ENCODE results near the gene TERB2.
"Not testable (repeated sequence)": the region's sequence is repeated elsewhere in the genome, so short reads cannot be mapped to it uniquely, and the experiment has no call there.

TERB2 gene, protein sequence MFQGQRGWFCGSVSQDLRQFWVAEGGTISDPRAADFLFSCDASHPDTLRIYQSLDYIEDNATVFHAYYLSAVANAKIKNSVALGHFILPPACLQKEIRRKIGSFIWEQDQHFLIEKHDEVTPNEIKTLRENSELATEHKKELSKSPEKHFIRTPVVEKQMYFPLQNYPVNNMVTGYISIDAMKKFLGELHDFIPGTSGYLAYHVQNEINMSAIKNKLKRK

DNA sequence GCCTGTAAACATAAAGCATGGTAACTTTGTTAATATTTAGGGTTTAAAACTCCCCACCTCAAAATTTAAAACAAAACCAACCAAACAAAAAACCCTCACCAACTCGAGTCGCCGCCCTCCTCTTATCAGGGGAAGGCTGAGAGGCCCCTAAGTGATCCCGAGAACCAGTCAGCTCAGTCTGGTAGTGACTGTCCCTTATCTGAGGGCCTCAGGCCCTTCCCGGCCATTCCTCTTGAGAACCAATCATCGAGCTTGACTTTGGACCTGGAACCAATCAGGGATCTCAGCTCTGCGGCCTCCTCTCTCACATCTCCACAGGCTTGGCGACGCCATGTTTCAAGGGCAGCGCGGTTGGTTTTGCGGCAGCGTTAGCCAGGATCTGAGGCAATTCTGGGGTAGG, at the start of gene TERB2:
TSS of gene TERB2 (plus strand) at position 300 of the 400 bp plus-strand sequence. CDS start at position 332, 32 bp downstream.
- in situ Hi-C loops (cut with MboI; ENCODE audit: low sequenced_read_pairs) = no loop called here

DNA sequence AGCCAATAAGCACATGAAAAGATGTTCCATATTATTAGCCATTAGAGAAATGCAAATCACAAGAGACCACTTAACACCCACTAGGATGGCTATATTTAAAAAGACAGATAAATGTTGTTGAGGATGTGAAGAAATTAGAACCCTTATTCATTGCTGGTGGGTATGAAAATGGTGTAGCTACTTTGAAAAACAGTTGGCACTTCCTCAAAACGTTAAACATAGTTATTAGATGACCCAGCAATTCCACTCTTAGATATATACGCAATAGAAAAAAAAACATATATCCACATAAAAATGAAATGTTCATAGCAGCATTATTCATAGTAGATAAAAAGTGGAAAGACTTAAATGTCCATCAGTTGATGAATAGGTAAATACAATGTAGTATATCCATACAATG, 47.1 kb upstream of the TERB2 start:
- in situ Hi-C loops (cut with MboI; ENCODE audit: low sequenced_read_pairs) = no loop called here

DNA sequence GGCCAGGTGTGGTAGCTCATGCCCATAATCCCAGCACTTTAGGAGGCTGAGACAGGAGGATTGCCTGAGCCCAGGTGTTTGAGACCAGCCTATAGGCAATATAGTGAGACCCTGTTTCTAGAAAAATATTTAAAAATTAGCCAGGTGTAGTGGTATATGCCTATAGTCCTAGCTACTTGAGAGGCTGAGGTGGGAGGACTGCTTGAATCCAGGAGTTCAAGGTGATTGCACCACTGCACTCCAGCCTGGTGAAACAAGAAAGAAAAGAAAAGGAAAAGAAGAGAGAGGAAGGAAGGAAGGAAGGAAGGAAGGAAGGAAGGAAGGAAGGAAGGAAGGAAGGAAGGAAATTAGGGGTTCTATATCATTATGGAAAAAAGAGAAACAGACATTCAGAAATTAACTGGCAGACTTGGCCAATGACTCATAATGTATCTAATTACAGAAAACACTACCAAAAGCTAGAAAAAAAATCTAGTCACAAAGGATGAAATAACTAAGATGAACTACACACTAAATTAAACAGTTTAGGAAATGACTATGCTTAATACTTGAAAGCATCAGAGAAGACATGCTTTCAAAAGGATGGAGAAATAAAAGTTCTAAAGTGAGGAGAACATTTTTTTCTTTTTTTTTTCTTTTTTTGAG, 45.4 kb upstream of the TERB2 start:
- in situ Hi-C loops (cut with MboI; ENCODE audit: low sequenced_read_pairs) = no loop called here

DNA sequence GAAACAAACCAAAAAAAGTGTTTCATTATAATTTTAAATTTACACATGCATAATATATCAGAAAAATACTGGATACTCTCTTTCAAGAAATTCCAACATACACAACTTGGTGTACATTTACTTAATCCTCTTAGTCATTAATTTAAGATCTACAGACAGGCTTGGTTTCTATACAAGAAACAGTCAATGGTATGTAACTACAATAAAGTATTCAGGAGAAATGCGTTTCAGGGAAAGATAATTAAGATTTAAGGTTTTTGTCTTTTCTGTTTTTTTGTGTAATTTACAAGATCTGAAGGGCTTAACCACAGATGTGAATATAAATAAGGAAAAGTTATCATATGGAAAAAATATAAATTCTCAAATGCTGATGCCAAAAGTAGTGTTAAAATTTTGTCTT, 44.3 kb upstream of the TERB2 start:
- in situ Hi-C loops (cut with MboI; ENCODE audit: low sequenced_read_pairs) = not testable (repeated sequence)

DNA sequence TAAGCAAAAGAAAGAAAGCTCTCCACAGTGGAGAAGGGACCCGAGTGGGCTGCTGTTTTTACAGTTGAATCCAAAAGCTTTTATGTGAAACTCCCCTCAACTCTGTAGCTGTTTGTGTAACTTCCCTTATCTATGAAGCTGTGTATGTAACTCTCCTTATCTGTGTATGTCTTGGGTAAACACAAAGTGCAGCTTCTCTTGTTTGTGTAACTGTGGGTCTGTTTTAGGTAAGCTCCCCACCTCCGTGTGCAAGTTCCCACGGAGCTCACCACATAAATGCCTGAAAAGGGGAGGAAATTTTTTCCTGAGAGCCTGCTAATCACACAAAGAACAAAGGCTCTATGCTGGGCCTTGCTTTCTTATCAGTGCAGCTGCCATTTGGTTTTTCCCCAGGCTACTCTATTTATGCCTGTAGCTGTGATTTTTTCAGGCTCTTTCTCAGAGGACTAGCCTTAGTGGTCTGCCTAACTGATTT, 43.5 kb upstream of the TERB2 start:
- in situ Hi-C loops (cut with MboI; ENCODE audit: low sequenced_read_pairs) = not testable (repeated sequence)

DNA sequence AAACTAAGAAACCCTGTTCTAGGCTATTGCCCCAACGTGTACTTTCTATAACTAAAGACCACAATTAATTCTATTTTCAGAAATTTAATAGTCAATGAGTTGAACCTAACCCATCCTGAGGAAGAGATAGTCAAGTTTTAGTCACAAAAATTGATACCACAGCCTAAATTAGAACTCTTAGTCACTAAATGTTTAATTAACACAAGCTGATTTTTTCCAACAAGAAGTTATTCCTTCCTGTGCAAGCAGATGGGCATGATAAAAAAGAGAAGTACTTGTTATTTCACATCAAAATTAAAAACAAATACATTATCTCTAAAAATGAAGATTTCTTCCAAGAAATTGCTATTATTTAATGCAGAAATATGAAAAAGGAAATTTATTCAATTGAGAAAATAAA, 38.4 kb upstream of the TERB2 start:
- in situ Hi-C loops (cut with MboI; ENCODE audit: low sequenced_read_pairs) = no loop called here

DNA sequence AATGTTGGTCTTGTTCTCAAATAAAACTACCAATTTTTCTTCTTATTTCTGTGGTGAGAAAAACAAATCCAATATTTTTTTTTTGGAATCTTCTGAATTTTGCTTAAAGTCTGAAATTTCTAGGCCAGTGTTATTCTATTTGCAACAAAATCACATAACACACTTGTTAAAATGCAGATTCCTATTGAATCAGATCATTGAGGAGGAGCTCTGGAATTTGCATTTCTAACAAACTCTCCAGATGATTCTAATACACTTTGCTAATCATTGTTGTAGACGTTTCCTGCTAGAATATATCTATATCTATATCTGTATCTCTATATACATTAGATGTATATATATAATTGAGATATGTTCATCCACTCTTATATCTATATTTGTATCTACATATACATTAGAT, 27.8 kb upstream of the TERB2 start:
- in situ Hi-C loops (cut with MboI; ENCODE audit: low sequenced_read_pairs) = not testable (repeated sequence)

DNA sequence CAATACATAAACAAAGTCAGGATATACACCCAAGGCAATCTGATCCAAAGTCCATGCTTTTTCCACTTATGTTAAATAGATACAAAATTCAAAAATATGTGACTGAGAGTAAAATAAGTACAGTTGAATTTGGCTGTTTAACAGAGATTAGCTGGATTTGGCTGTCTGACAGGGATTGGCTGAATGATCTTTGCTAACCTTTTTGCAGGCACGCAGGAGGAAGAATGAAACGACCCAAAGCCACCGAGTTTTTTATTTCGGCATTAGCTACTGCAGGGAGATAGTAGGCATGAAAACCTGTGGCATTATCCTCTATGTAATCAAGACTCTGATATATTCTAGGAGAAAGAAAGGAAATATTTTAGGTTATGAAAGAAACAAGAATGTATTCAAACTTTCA, 26.2 kb upstream of the TERB2 start:
- in situ Hi-C loops (cut with MboI; ENCODE audit: low sequenced_read_pairs) = not testable (repeated sequence)

DNA sequence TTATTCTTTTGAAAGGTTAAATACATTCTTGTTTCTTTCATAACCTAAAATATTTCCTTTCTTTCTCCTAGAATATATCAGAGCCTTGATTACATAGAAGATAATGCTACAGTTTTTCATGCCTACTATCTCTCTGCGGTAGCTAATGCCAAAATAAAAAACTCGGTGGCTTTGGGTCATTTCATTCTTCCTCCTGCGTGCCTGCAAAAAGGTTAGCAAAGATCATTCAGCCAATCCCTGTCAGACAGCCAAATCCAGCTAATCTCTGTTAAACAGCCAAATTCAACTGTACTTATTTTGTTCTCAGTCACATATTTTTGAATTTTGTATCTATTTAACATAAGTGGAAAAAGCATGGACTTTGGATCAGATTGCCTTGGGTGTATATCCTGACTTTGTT, 1.8 kb downstream of the TERB2 start:
- in situ Hi-C loops (cut with MboI; ENCODE audit: low sequenced_read_pairs) = not testable (repeated sequence)

DNA sequence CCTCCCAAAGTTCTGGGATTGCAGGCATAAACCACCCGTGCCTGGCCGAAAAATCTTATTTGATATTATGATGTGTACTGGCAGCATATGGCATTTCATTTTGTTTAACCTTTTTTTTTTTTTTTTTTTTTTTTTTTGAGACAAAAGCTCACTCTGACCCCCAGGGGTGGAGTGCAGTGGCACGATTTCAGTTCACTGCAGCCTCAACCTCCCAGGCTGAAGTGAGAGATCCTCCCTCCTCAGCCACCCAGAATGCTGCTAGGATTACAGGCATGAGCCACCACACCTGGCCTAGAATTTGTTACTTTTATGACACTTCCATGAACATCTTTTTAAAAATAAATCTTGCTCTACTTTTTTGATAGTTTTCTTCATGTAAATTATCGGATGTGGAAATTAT, 12.0 kb downstream of the TERB2 start:
- in situ Hi-C loops (cut with MboI; ENCODE audit: low sequenced_read_pairs) = no loop called here

DNA sequence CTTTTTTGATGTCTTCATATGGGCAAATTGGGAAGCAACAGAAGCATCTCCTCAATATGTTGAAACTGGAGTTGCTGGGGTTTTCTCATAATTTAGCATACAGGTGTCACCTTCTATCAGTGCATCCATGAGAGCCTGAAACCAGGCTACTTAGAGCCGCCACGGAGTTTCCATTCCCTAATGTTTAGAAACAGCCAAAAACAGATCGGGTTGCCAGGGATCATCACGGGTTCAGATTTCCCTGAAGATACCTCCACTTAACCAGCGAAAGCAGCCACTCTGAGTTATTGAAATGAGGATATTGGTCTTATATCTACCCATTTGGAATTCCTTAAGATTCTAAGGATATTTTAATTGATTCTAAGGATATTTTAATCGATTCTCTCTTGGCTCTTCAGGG, 14.5 kb downstream of the TERB2 start:
- in situ Hi-C loops (cut with MboI; ENCODE audit: low sequenced_read_pairs) = no loop called here

DNA sequence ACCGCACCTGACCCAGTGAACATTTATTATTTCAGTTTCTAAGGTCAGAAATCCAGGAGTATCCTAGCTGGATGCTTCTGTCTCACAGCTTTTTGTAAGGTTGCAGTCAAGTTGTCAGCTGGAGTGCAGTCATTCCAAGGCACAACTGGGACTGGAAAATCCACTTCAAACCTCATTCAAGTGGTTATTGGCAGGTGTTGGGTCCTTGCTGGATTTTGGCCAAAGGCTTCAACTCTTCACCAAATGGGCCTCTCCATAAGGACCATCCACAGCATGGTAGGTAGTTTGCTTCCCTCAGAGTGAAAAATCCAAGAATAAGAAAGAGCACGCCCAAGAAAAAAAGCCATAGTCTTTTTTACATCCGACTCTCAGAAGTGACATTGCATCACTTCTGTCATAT, 19.7 kb downstream of the TERB2 start:
- in situ Hi-C loops (cut with MboI; ENCODE audit: low sequenced_read_pairs) = not testable (repeated sequence)

DNA sequence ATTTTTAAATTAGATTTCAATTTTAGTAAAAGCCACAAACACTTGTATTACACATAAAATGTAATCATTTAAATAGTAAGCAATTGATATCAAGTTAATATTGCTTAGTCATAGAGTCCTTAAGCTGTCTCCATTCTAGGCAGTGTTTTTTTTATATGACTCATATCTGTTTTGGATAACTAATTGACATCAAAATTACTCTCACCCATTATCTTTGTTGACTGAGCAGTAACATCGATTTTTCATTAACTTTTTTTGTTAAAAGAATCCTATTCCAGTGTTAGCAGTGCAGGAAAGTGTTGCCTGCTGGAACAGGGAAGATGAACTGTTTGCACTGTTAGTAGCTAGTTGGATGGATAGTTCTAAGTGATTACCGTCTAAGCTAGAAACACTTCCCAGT, 21.3 kb downstream of the TERB2 start:
- in situ Hi-C loops (cut with MboI; ENCODE audit: low sequenced_read_pairs) = not testable (repeated sequence)

DNA sequence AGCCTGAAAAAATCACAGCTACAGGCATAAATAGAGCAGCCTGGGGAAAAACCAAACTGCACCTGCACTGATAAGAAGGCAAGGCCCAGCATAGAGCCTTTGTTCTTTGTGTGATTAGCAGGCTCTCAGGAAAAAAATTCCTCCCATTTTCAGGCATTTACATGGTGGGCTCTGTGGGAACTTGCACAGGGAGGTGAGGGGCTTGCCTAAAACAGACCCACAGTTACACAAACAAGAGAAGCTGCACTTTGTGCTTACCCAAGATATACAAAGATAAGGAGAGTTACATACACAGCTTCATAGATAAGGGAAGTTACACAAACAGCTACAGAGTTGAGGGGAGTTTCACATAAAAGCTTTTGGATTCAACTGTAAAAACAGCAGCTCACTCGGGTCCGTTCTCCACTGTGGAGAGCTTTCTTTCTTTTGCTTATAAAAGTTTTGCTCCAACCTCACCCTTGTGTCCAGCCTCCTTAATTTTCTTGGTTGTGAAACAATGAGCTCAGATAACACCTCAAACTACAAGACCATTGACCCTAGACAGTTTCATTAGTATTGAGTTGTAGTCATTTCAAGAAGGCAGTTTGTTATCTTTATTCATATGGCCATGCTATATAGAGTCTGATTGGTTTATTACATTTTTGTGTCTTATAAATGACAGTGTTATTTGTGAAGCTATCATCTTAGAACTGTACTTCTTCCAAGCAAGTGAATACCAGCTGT, 23.3 kb downstream of the TERB2 start:
- in situ Hi-C loops (cut with MboI; ENCODE audit: low sequenced_read_pairs) = not testable (repeated sequence)

DNA sequence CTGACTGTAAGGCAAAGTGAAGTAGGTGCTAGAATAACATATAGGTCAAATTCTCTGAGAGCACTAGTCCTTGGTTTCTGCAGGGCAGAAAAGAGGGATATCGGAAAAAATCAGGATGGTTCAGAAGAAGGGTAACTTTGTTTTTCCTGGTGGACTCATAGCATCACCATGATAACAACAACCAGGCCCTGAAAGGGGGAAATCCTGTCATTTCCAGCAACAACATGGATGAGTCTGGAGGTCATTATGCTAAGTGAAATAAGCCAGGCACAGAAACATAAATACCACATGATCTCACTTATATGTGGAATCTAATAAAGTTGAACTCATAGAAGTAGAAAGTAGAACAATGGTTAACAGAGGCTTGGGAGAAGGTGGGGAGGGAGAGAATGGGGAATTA, 27.7 kb downstream of the TERB2 start:
- in situ Hi-C loops (cut with MboI; ENCODE audit: low sequenced_read_pairs) = not testable (repeated sequence)

DNA sequence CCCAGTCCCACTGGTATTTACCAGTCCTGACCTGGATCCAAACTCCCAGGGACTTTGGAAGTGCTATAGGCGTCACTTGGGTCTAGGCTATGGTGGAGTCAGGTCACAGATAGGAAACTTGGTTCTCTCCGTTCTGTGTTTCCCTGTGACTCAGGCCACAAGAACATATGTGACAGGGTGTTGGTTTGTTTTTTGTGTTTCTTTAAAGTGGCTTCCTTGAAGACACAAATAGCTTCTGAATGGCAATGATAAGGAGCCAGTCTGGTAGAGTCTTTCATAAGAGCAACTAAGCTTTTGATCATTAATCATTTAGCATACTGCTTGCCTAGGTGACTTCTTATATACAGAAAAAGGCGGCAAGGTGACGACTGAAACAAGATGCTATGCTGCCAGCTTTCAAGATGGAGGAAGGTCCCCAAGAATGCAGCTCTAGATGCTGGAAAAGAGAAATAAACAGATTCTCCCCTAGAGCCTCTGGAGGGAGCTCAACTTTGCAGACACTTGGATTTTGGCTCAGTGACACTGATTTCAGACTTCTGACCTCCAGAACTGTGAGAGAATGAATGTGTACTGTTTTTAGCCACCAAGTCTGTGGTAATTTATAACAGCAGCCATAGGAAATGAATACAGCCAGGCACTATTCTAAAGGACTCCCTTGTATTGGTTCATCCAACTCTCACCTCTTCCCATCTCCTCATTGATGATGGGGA, 30.0 kb downstream of the TERB2 start:
- in situ Hi-C loops (cut with MboI; ENCODE audit: low sequenced_read_pairs) = not testable (repeated sequence)

DNA sequence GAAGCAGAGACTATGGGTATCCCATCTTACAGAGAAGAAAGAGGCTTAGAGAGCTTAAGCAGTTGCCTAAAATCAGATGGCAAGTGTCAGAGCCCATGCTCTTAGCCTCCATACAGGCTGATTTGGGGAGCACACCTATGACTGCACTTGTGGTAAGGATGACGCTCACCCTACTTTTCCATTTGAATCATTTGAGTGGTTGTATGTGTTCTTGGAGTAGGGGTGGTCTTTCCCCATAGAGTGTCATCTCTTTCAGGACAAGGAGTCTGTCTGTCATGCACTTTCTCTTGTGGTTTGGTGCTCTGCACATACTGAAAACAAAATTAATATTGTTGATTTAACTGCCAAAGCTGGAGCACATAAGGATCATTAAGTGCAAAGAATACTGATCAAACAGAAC, 31.2 kb downstream of the TERB2 start:
- in situ Hi-C loops (cut with MboI; ENCODE audit: low sequenced_read_pairs) = not testable (repeated sequence)

DNA sequence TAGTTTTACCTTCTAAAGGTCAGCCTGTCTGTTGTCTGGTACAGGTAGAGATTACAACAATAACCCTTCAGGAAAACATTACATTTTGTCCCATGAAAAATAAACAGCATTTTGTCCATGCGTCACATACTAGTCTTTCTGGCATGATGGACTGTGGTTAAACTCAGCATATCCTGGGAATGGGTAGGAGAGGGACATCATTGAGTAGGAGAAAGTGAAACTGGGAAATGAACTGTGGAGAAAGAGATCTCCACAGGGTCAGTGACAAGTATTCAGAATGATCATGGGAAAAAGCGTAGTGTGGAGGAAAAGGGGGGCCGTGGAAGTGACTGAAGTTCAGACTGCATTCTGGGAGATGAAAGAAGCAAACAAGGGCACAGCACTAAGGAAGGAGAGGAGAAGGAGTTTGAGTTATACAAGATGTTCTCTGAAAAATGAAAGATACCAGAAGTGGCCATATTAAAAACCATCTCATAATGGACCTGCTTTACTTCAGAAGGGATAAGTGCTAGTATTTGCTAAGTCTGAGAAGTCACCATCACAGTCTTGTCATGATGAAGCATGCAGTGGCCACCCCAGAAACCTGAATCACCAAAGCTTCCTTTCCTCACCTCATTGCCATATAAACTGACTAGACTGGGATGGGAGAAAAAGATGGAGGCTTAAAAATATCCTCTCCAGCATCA, 31.8 kb downstream of the TERB2 start:
- in situ Hi-C loops (cut with MboI; ENCODE audit: low sequenced_read_pairs) = not testable (repeated sequence)

DNA sequence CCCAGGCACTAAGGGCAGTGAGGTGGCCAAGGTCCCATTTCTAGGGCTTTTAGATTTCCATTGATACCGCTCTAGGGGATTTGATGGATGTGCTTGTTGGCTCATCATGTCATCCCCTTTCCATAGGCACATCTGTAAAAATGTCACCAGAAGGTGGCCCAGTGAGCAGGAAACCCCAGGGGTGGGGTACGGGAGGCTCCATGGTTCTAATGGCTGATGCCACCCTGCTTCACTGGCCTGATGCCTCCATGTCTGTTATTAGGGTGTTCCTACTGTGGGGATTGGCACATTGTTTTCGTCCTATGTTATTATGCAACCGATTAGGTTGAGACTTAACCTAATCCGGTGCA, 32.4 kb downstream of the TERB2 start:
- in situ Hi-C loops (cut with MboI; ENCODE audit: low sequenced_read_pairs) = not testable (repeated sequence)

DNA sequence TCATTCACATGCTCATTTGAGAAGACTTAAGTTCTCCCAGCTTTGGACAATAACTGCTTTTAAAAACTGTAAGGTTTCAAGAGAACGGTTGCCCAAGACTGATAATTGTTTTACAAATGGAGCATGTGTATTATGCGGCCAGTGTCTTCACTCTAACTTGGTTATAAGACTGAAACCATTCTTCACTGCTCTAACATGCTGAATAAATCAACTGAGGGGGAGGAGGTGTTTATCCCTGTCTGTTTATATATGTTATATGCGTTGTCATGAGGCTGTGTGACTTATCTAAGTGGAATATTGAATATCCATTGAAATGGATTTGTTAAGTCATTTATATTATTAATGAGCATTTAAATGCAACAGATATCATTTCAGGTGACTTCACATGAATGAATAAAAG, 41.1 kb downstream of the TERB2 start:
- in situ Hi-C loops (cut with MboI; ENCODE audit: low sequenced_read_pairs) = not testable (repeated sequence)

DNA sequence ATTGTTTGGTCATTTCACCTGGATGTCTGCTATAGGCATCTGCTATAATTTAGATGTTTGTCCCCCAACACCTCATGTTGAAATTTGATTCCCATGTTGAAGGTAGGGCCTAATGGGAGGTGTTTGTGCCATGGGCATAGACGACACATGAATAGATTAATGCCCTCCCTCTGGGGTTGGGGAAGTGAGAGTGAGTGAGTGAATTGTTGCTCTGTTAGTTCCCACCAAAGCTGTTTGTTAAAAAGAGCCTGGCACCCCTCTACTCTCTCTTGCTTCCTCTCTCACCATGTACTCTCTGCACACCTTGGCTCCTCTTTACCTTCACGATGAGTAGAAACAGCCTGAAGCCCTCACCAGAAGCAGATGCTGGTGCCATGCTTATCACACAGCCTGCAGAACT, 42.6 kb downstream of the TERB2 start:
- in situ Hi-C loops (cut with MboI; ENCODE audit: low sequenced_read_pairs) = no loop called here

All from hTERT RPE-1 (cell line).